GM19397 (cell line): ENCODE measurements around the gene UBE2N.
"Not testable (repeated sequence)": the region's sequence is repeated elsewhere in the genome, so short reads cannot be mapped to it uniquely, and the experiment has no call there.

Source experiments
- ATAC-seq: cut with Tn5 transposase; IDR thresholded peaks from one replicate; pipeline ENCODE4 v1.9.1; 2021; ENCODE audit warnings: mild to moderate bottlenecking, moderate library complexity; ENCODE audit not compliant: unreplicated experiment

Gene UBE2N

GRCh38 chr12:93447555-93448290, 6.0 kb upstream of the UBE2N start:
- ATAC-seq: no peak

GRCh38 chr12:93443576-93443975, 1.8 kb upstream of the UBE2N start:
- ATAC-seq: no peak

- ATAC-seq: no peak
Observed at GRCh38 chr12:93442411-93443340, 929 bp upstream of the UBE2N start.

- ATAC-seq: peak; percentile 13
Observed at GRCh38 chr12:93441081-93441616, 598 bp downstream of the UBE2N start.

GRCh38 chr12:93440043-93440835, 1.5 kb downstream of the UBE2N start:
- no peak for ATAC-seq

- ATAC-seq: no peak
Observed at GRCh38 chr12:93438266-93439050, 3.3 kb downstream of the UBE2N start.

GRCh38 chr12:93434256-93434865, 7.4 kb downstream of the UBE2N start:
- no peak for ATAC-seq

- ATAC-seq: not testable (repeated sequence)
Observed at GRCh38 chr12:93432031-93432430, 9.7 kb downstream of the UBE2N start.

GRCh38 chr12:93430280-93430679, 11.5 kb downstream of the UBE2N start:
- no peak for ATAC-seq

GRCh38 chr12:93429852-93430251, 11.9 kb downstream of the UBE2N start:
- ATAC-seq: no peak

GRCh38 chr12:93429448-93429847, 12.3 kb downstream of the UBE2N start:
- ATAC-seq: no peak

GRCh38 chr12:93427779-93428564, 13.8 kb downstream of the UBE2N start:
- no peak for ATAC-seq

- ATAC-seq: no peak
Observed at GRCh38 chr12:93426412-93426805, 15.3 kb downstream of the UBE2N start.

- ATAC-seq: no peak
Observed at GRCh38 chr12:93425736-93426411, 15.9 kb downstream of the UBE2N start.

- no peak for ATAC-seq
Observed at GRCh38 chr12:93422050-93422449, 19.7 kb downstream of the UBE2N start.

- no peak for ATAC-seq
Observed at GRCh38 chr12:93419388-93420034, 22.2 kb downstream of the UBE2N start.

GRCh38 chr12:93417967-93418480, 23.7 kb downstream of the UBE2N start:
- no peak for ATAC-seq
